ENCODE data around the gene MAN2A1.

- TF ChIP-seq, protein P1, sequence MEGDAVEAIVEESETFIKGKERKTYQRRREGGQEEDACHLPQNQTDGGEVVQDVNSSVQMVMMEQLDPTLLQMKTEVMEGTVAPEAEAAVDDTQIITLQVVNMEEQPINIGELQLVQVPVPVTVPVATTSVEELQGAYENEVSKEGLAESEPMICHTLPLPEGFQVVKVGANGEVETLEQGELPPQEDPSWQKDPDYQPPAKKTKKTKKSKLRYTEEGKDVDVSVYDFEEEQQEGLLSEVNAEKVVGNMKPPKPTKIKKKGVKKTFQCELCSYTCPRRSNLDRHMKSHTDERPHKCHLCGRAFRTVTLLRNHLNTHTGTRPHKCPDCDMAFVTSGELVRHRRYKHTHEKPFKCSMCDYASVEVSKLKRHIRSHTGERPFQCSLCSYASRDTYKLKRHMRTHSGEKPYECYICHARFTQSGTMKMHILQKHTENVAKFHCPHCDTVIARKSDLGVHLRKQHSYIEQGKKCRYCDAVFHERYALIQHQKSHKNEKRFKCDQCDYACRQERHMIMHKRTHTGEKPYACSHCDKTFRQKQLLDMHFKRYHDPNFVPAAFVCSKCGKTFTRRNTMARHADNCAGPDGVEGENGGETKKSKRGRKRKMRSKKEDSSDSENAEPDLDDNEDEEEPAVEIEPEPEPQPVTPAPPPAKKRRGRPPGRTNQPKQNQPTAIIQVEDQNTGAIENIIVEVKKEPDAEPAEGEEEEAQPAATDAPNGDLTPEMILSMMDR (IDR thresholded peaks at IDR 0.05), result no peak
- no peak for TF ChIP-seq SIN3A (IDR thresholded peaks at IDR 0.05; ENCODE audit: borderline replicate concordance, insufficient read depth, low read depth, low read length)
- no peak for TF ChIP-seq POLR2AphosphoS5 (IDR thresholded peaks at IDR 0.05; ENCODE audit: low read depth, low read length)
- TF ChIP-seq REST (IDR thresholded peaks at IDR 0.05; ENCODE audit: insufficient read depth in 1 of 2, low read depth in 2 of 2, low read length in 1 of 2), result no peak
- TF ChIP-seq TCF7L2 (IDR thresholded peaks at IDR 0.05; ENCODE audit: low read depth, low read length), result no peak
Observed at GRCh38 chr5:109816732-109817131, 127.0 kb downstream of the MAN2A1 start.

Measured in Panc1 (cell line).